H9 (cell line): ENCODE results near the gene KRTAP10-4. TPM values are rescaled to one million over a fixed set of nuclear protein-coding genes. Genes with fewer than 3 reads are reported as not detected.

Experiments
- DNase-seq: peaks from one replicate; pipeline ENCODE4 v3.0.0-alpha.2; 2017
- H2AFZ ChIP-seq: one replicate; pipeline ENCODE4 v1.6.1; 2013; ENCODE audit warnings: mild to moderate bottlenecking, low read length, control low read depth, moderate library complexity
- H2AK5ac ChIP-seq: 2 replicates; pipeline ENCODE4 v1.6.1; 2013; ENCODE audit warnings: low read length, control low read depth, mixed read lengths; ENCODE audit not compliant: insufficient read length
- H2BK120ac ChIP-seq: one replicate; pipeline ENCODE4 v1.6.1; 2013; ENCODE audit warnings: low read depth, mild to moderate bottlenecking, low read length, control low read depth, inconsistent platforms; ENCODE audit not compliant: poor library complexity, severe bottlenecking
- H2BK12ac ChIP-seq: 2 replicates; pipeline ENCODE4 v1.6.1; 2013; ENCODE audit warnings: low read length, control low read depth, mixed read lengths, low read depth; ENCODE audit not compliant: insufficient read length
- H2BK15ac ChIP-seq: 2 replicates; pipeline ENCODE4 v1.6.1; 2013; ENCODE audit warnings: low read depth, low read length, control low read depth
- H2BK20ac ChIP-seq: one replicate; pipeline ENCODE4 v1.6.1; 2013; ENCODE audit warnings: low read depth, mild to moderate bottlenecking, low read length, control low read depth, inconsistent platforms; ENCODE audit not compliant: poor library complexity, severe bottlenecking
- H2BK5ac ChIP-seq: 2 replicates; pipeline ENCODE4 v1.6.1; 2013; ENCODE audit warnings: low read length, control low read depth, mixed read lengths; ENCODE audit not compliant: insufficient read length
- H3K14ac ChIP-seq: 2 replicates; pipeline ENCODE4 v1.6.1; 2013; ENCODE audit warnings: low read length, control low read depth; ENCODE audit not compliant: insufficient read depth
- H3K18ac ChIP-seq: 2 replicates; pipeline ENCODE4 v1.6.1; 2013; ENCODE audit warnings: low read depth, mild to moderate bottlenecking, mixed read lengths, low read length, control low read depth; ENCODE audit not compliant: insufficient read length
- H3K23ac ChIP-seq: 2 replicates; pipeline ENCODE4 v1.6.1; 2013; ENCODE audit warnings: low read length, control low read depth, mixed read lengths, low read depth; ENCODE audit not compliant: insufficient read length
- H3K23me2 ChIP-seq: 2 replicates; pipeline ENCODE4 v1.6.1; 2013; ENCODE audit warnings: low read depth, mild to moderate bottlenecking, mixed read lengths, low read length, control low read depth; ENCODE audit not compliant: insufficient read length, poor library complexity, severe bottlenecking
- H3K27ac ChIP-seq: 2 replicates; pipeline ENCODE4 v1.5.1; 2013; ENCODE audit warnings: low read length, control low read depth, mixed read lengths, low read depth; ENCODE audit not compliant: insufficient read length
- H3K27me3 ChIP-seq: 2 replicates; pipeline ENCODE4 v1.6.1; 2013; ENCODE audit warnings: low read length, control low read depth, inconsistent platforms; ENCODE audit not compliant: insufficient read depth
- H3K4ac ChIP-seq: 2 replicates; pipeline ENCODE4 v1.6.1; 2013; ENCODE audit warnings: low read depth, mild to moderate bottlenecking, control low read depth, inconsistent platforms, low read length, moderate library complexity
- H3K4me1 ChIP-seq: 2 replicates; pipeline ENCODE4 v1.6.1; 2013; ENCODE audit warnings: low read length, control low read depth, inconsistent platforms; ENCODE audit not compliant: insufficient read depth
- H3K4me2 ChIP-seq: 2 replicates; pipeline ENCODE4 v1.6.1; 2013; ENCODE audit warnings: low read length, control low read depth, mixed read lengths; ENCODE audit not compliant: insufficient read length, insufficient read depth
- H3K56ac ChIP-seq: 2 replicates; pipeline ENCODE4 v1.6.1; 2013; ENCODE audit warnings: low read depth, mild to moderate bottlenecking, mixed read lengths, low read length, control low read depth; ENCODE audit not compliant: insufficient read length
- H3K79me1 ChIP-seq: 2 replicates; pipeline ENCODE4 v1.6.1; 2013; ENCODE audit warnings: low read depth, mild to moderate bottlenecking, moderate library complexity, low read length, control low read depth, inconsistent platforms; ENCODE audit not compliant: insufficient read depth, poor library complexity, severe bottlenecking
- H3K79me2 ChIP-seq: 2 replicates; pipeline ENCODE4 v1.6.1; 2013; ENCODE audit warnings: low read length, control low read depth, inconsistent platforms; ENCODE audit not compliant: insufficient read depth
- H3K9ac ChIP-seq: 2 replicates; pipeline ENCODE4 v1.6.1; 2013; ENCODE audit warnings: low read length, control low read depth, mixed read lengths; ENCODE audit not compliant: insufficient read length; ENCODE audit errors: extremely low read depth
- H3K9me3 ChIP-seq: one replicate; pipeline ENCODE4 v1.6.1; 2013; ENCODE audit warnings: low read depth, low read length, inconsistent platforms; ENCODE audit not compliant: control insufficient read depth
- H3T11ph ChIP-seq: one replicate; pipeline ENCODE4 v1.6.1; 2013; ENCODE audit warnings: mild to moderate bottlenecking, low read length, control low read depth, inconsistent platforms
- H4K20me1 ChIP-seq: one replicate; pipeline ENCODE4 v1.6.1; 2013; ENCODE audit not compliant: control insufficient read depth, insufficient read length, insufficient read depth
- H4K5ac ChIP-seq: 2 replicates; pipeline ENCODE4 v1.6.1; 2013; ENCODE audit warnings: low read depth, mild to moderate bottlenecking, mixed read lengths, low read length, control low read depth; ENCODE audit not compliant: insufficient read length
- H4K8ac ChIP-seq: replicated peaks from 2 replicates; pipeline ENCODE4 v1.6.1; 2013; ENCODE audit warnings: low read length, control low read depth, mixed read lengths, low read depth; ENCODE audit not compliant: insufficient read length
- H4K91ac ChIP-seq: 2 replicates; pipeline ENCODE4 v1.6.1; 2013; ENCODE audit warnings: low read depth, mild to moderate bottlenecking, moderate library complexity, mixed read lengths, low read length, control low read depth; ENCODE audit not compliant: insufficient read length
- H3K27ac Mint-ChIP-seq, 3 experiments: 2 replicates in 2 of 3; 3 replicates in 1 of 3; pipeline ENCODE4 v1.8.0; 2020 to 2021; ENCODE audit warnings: mixed read lengths in 3 of 3, mild to moderate bottlenecking in 1 of 3, moderate library complexity in 1 of 3
- H3K27me3 Mint-ChIP-seq: 2 replicates; pipeline ENCODE4 v1.8.0; 2021; ENCODE audit warnings: low read depth, mild to moderate bottlenecking, moderate library complexity, mixed read lengths
- H3K36me3 Mint-ChIP-seq, 3 experiments: 2 replicates in 2 of 3; 3 replicates in 1 of 3; pipeline ENCODE4 v1.8.0; 2020 to 2021; ENCODE audit warnings: low read depth in 3 of 3, mixed read lengths in 3 of 3; ENCODE audit not compliant: insufficient read depth in 1 of 3
- H3K4me1 Mint-ChIP-seq, 2 experiments: 2 replicates each; pipeline ENCODE4 v1.8.0; 2020; ENCODE audit warnings: mixed read lengths in 2 of 2
- H3K4me3 Mint-ChIP-seq, 2 experiments: 2 replicates in 1 of 2; 3 replicates in 1 of 2; pipeline ENCODE4 v1.8.0; 2020 to 2021; ENCODE audit warnings: mild to moderate bottlenecking in 2 of 2, mixed read lengths in 2 of 2, moderate library complexity in 1 of 2
- H3K9me3 Mint-ChIP-seq, 2 experiments: 2 replicates in 1 of 2; 3 replicates in 1 of 2; pipeline ENCODE4 v1.8.0; 2020; ENCODE audit warnings: mild to moderate bottlenecking in 2 of 2, mixed read lengths in 2 of 2, moderate library complexity in 1 of 2
- WGBS: extraction: QIAGEN DNeasy Blood & Tissue Kit; methylation state at CpG from one replicate; pipeline ENCODE4 v1.1.7; 2013; ENCODE audit warnings: missing lambda C conversion rate, low lambda C conversion rate, mixed read lengths; ENCODE audit not compliant: insufficient read length; ENCODE audit errors: extremely low coverage; 5-methylcytosine and 5-hydroxymethylcytosine counted together
- total RNA-seq: library from RNA; stranded (reverse); gene quantifications from 2 replicates; pipeline ENCODE4 v1.2.1, GENCODE V29; 2021
- TF ChIP-seq, protein P1 (sequence below): fragments of 200-600 bp; sonication (generic); conservative IDR thresholded peaks from 3 replicates; pipeline ENCODE4 v1.8.0; 2021; ENCODE audit warnings: antibody characterized with exemption, mild to moderate bottlenecking

Gene KRTAP10-4
- total RNA-seq, 1 experiment from 2014 or later: not detected

GRCh38 chr21:44550807-44551206, 22.7 kb upstream of the KRTAP10-4 start:
- Histone ChIP-seq H3K9me3 (no peaks in the 10 kb centered on the region), H3K23ac (no peak overlapping the region), H3K27ac (no peak overlapping the region), H3K23me2 (no peaks in the 10 kb centered on the region), H3K4ac (no peak overlapping the region), H3K4me2 (no peak overlapping the region), H4K20me1 (no peaks in the 10 kb centered on the region), H2BK20ac (no peak overlapping the region), H3K18ac (no peak overlapping the region), H2BK120ac (no peak overlapping the region), H2BK15ac (no peak overlapping the region), H3K56ac (no peak overlapping the region), H2BK5ac (no peak overlapping the region), H3K79me2 (no peaks in the 10 kb centered on the region), H2AK5ac (no peak overlapping the region), H2BK12ac (no peak overlapping the region), H3K9ac (no peak overlapping the region), H4K5ac (no peak overlapping the region), H4K8ac (no peak overlapping the region), H3K27me3 (no peaks in the 10 kb centered on the region), H3K14ac (no peak overlapping the region), H3K79me1 (no peaks in the 10 kb centered on the region), H2AFZ (no peak overlapping the region), H4K91ac (no peak overlapping the region), H3K4me1 (peaks cover 6% of the 10 kb centered on the region; the same call in 1 of the 2 replicates), H3T11ph (no peak overlapping the region)
- Mint-ChIP-seq H3K4me3 (no peak overlapping the region; a peak in 1 of 5 replicates), H3K27ac (peak overlapping the region in 2 of 3 experiments; percentile 82 to 85; a peak in 6 of 7 replicates), H3K9me3 (peaks cover 7 to 11% of the 10 kb centered on the region in 2 experiments; a peak in 4 of 5 replicates), H3K4me1 (peaks cover 42 to 54% of the 10 kb centered on the region in 2 experiments), H3K27me3 (peaks cover 3% of the 10 kb centered on the region), H3K36me3 (peaks cover 0 to 14% (median 9%) of the 10 kb centered on the region in 3 experiments; a peak in 3 of 7 replicates)
- no CpG with 5 or more reads among the region's 10 CpGs for WGBS
- DNase-seq: peak; percentile 25
- TF ChIP-seq, protein P1, sequence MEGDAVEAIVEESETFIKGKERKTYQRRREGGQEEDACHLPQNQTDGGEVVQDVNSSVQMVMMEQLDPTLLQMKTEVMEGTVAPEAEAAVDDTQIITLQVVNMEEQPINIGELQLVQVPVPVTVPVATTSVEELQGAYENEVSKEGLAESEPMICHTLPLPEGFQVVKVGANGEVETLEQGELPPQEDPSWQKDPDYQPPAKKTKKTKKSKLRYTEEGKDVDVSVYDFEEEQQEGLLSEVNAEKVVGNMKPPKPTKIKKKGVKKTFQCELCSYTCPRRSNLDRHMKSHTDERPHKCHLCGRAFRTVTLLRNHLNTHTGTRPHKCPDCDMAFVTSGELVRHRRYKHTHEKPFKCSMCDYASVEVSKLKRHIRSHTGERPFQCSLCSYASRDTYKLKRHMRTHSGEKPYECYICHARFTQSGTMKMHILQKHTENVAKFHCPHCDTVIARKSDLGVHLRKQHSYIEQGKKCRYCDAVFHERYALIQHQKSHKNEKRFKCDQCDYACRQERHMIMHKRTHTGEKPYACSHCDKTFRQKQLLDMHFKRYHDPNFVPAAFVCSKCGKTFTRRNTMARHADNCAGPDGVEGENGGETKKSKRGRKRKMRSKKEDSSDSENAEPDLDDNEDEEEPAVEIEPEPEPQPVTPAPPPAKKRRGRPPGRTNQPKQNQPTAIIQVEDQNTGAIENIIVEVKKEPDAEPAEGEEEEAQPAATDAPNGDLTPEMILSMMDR: no peak
